Kidney glomerular epithelial cell (primary cell): ENCODE data around the gene AKR7A3.
A peak's percentile ranks its signal among the peaks of the same experiment; 100 is the strongest.

ENCODE experiments used
- DNase-seq: peaks from one replicate; lab custom pipeline; 2025; lab: John Stamatoyannopoulos, UW

The AKR7A3 gene

GRCh38 chr1:19251305-19252196 is 37.0 kb downstream of the AKR7A3 start, which contains the start of the genes EMC1 and MRTO4:
TSS of gene EMC1 (minus strand) at chr1:19251524. CDS start at chr1:19251509, 15 bp downstream.
TSS of gene MRTO4 (plus strand) at chr1:19251805. CDS start at chr1:19251836, 31 bp downstream.
- DNase-seq: peak; percentile 75

GRCh38 chr1:19250629-19251304 is 37.8 kb downstream of the AKR7A3 start:
- DNase-seq: no peak

DNA sequence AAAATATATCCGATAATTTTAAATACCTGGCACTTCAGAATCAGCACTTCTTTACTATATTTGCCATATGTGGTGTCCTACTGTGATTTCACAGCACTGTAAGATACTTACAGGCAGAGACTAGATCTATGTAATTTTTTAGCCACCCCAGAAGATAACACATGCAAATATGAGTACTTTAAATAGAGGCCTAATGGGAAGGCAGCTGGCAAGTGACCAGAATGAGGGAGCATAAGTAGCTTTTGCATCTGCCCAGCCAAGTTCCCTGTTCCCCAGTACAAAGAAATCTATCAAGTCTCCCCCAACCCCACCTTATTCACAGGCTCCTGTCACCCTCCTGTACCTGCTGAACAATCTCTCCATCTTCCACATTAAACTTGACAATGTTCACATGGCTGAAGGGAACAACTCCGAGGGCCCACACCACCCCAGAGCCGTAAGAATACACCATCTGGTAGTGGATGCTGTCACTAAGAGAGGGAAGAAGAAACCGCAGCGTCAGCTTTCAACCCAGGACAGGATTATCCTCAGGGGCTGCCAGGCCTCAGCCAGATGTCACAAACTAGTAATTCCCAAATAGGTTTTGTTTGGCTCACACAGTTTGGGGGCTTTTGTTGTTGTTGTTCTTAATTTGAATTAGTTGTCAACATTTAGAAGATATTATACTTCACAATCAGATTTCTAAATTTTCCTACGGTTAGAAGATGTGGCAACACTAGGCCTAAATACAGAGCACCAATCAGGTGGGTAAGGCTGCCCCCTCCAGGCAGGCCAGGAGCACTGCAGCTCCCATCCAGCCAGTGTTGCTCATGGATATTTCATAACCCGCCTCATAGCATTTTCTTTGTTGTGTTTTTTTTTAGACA is 47.7 kb downstream of the AKR7A3 start:
- peak; percentile 51 for DNase-seq

DNA sequence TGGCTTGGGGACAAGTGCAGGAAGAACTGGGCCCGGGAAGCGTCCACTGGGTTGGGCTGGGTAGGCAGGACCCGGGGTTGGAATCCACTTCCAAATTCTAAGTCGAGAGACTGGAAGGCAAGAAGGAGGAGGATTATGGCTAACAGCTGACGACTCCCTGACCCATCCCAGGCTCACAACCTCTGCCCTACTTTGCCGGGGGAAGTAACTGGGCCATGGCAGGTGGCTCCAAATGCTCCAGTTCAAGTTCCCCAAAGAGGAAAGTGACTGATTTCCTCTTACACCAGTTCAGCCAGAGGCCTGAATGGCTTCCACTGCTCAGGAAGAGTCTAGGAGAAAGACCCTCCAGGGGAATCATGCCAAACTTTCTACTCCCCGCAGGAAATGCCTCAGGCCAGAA is 48.7 kb downstream of the AKR7A3 start:
- no peak for DNase-seq

DNA sequence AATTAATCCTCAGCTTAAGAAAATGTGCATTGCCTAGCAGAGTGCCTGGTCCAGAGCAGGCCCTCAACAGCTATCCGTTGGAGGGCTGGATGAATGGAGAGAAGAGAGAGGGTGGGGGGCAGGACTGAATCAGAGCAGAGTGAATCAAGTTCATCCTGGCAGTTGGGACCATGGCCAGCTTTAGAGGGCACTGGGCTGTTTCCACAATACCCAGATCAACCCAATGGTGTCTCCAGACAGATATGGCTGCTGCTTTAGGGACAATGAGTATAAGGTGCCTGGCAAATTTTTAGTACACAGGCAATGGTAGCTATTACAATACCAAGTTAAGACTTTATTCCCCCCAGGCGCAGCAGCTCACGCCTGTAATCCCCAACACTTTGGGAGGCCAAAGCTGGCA is 54.3 kb downstream of the AKR7A3 start:
- DNase-seq: no peak
